Neural progenitor cell (in vitro differentiated cells): ENCODE results near the gene DHX29. TPM values are rescaled to one million over a fixed set of nuclear protein-coding genes. Genes with fewer than 3 reads are reported as not detected.

Source experiments
- DNase-seq: peaks from one replicate; pipeline ENCODE4 v3.0.0-alpha.2; 2016; ENCODE audit warnings: low spot score
- H2AFZ ChIP-seq: fragments of 200-600 bp; sonication (generic); replicated peaks from 2 replicates; pipeline ENCODE4 v1.6.1; 2016; ENCODE audit warnings: antibody characterized with exemption
- H3F3A ChIP-seq: fragments of 200-600 bp; sonication (generic); 2 replicates; pipeline ENCODE4 v1.6.1; 2016; ENCODE audit warnings: antibody characterized with exemption, low read depth
- H3K27ac ChIP-seq: fragments of 200-600 bp; sonication (generic); 2 replicates; pipeline ENCODE4 v1.5.1; 2016; ENCODE audit warnings: mild to moderate bottlenecking
- H3K27me3 ChIP-seq: fragments of 200-600 bp; sonication (generic); 2 replicates; pipeline ENCODE4 v1.6.1; 2016; ENCODE audit warnings: mild to moderate bottlenecking, moderate library complexity
- H3K36me3 ChIP-seq: fragments of 200-600 bp; sonication (generic); 2 replicates; pipeline ENCODE4 v1.5.1; 2016
- H3K4me1 ChIP-seq: fragments of 200-600 bp; sonication (generic); 2 replicates; pipeline ENCODE4 v1.6.1; 2016; ENCODE audit warnings: mixed run types
- H3K4me2 ChIP-seq: fragments of 200-600 bp; sonication (generic); 2 replicates; pipeline ENCODE4 v1.6.1; 2016
- H3K4me3 ChIP-seq: fragments of 200-600 bp; sonication (generic); 2 replicates; pipeline ENCODE4 v1.5.1; 2016
- H3K79me2 ChIP-seq: fragments of 200-600 bp; sonication (generic); 2 replicates; pipeline ENCODE4 v1.6.1; 2016; ENCODE audit warnings: low read depth
- H3K9ac ChIP-seq: fragments of 200-600 bp; sonication (generic); 2 replicates; pipeline ENCODE4 v1.6.1; 2016
- H3K9me3 ChIP-seq: fragments of 200-600 bp; sonication (generic); 2 replicates; pipeline ENCODE4 v1.5.1; 2016; ENCODE audit warnings: low read depth
- H4K20me1 ChIP-seq: fragments of 200-600 bp; sonication (generic); 2 replicates; pipeline ENCODE4 v1.6.1; 2016; ENCODE audit warnings: low read depth
- H3K27ac Mint-ChIP-seq: 3 replicates; pipeline ENCODE4 v1.8.0; 2021; ENCODE audit warnings: mixed read lengths
- H3K27me3 Mint-ChIP-seq: 2 replicates; pipeline ENCODE4 v1.8.0; 2022; ENCODE audit warnings: low read depth, mild to moderate bottlenecking, inconsistent platforms, moderate library complexity, mixed read lengths; ENCODE audit not compliant: insufficient read depth
- H3K36me3 Mint-ChIP-seq: 3 replicates; pipeline ENCODE4 v1.8.0; 2021; ENCODE audit warnings: mixed read lengths
- H3K4me1 Mint-ChIP-seq: 3 replicates; pipeline ENCODE4 v1.8.0; 2021; ENCODE audit warnings: mixed read lengths
- H3K4me3 Mint-ChIP-seq: 3 replicates; pipeline ENCODE4 v1.8.0; 2021; ENCODE audit warnings: mild to moderate bottlenecking, moderate library complexity, mixed read lengths
- H3K9me3 Mint-ChIP-seq: 3 replicates; pipeline ENCODE4 v1.8.0; 2020; ENCODE audit warnings: mixed read lengths
- CTCF ChIP-seq: fragments of 200-600 bp; sonication (generic); IDR thresholded peaks from 2 replicates; pipeline ENCODE4 v1.5.1; 2017; ENCODE audit warnings: antibody characterized with exemption, mild to moderate bottlenecking
- EZH2 ChIP-seq: fragments of 200-600 bp; sonication (generic); IDR thresholded peaks from 2 replicates; pipeline ENCODE4 v1.6.1; 2017; ENCODE audit warnings: antibody characterized with exemption, mild to moderate bottlenecking, moderate library complexity
- EZH2phosphoT487 ChIP-seq: fragments of 200-600 bp; sonication (generic); IDR thresholded peaks from 2 replicates; pipeline ENCODE4 v1.6.1; 2017; ENCODE audit warnings: antibody characterized with exemption
- total RNA-seq: library from RNA; depleted of rRNA; stranded (reverse); fragments of >200 nt; gene quantifications from 2 replicates; pipeline ENCODE4 v1.2.3, GENCODE V29; 2015; ENCODE audit warnings: low replicate concordance

The DHX29 gene
- total RNA-seq, 1 donor from 2014 or later = 44.0 TPM

GRCh38 chr5:55258339-55258738 is 49.2 kb downstream of the DHX29 start:
- H3K9me3 Mint-ChIP-seq = no peaks in the 10 kb centered on the region
- H3K4me1 Mint-ChIP-seq = no peaks in the 10 kb centered on the region

GRCh38 chr5:55254802-55255201 is 52.7 kb downstream of the DHX29 start:
- H3K9me3 ChIP-seq = no peaks in the 10 kb centered on the region
- no peak for DNase-seq
- no peak overlapping the region for H3K9ac ChIP-seq
- Mint-ChIP-seq H3K36me3 (peaks cover 11% of the 10 kb centered on the region), H3K27me3 (no peaks in the 10 kb centered on the region), H3K9me3 (no peaks in the 10 kb centered on the region), H3K4me1 (no peaks in the 10 kb centered on the region), H3K27ac (no peak overlapping the region), H3K4me3 (no peak overlapping the region)
- H2AFZ ChIP-seq = no peak overlapping the region
- TF ChIP-seq CTCF = no peak
- TF ChIP-seq EZH2 = no peak
- no peak for TF ChIP-seq EZH2phosphoT487
- no peaks in the 10 kb centered on the region for H3K27me3 ChIP-seq
- no peaks in the 10 kb centered on the region for H3F3A ChIP-seq
- no peaks in the 10 kb centered on the region for H4K20me1 ChIP-seq
- peaks cover 5% of the 10 kb centered on the region for H3K36me3 ChIP-seq
- no peak overlapping the region for H3K27ac ChIP-seq
- no peaks in the 10 kb centered on the region for H3K4me1 ChIP-seq
- no peak overlapping the region for H3K4me2 ChIP-seq
- no peak overlapping the region for H3K4me3 ChIP-seq
- H3K79me2 ChIP-seq = no peaks in the 10 kb centered on the region

More at GRCh38 chr5:55258339-55258738, 49.2 kb downstream of the DHX29 start:
- H3K27me3 ChIP-seq = no peaks in the 10 kb centered on the region
- no peak for TF ChIP-seq CTCF
- no peak for TF ChIP-seq EZH2phosphoT487
- TF ChIP-seq EZH2 = no peak
- no peaks in the 10 kb centered on the region for H4K20me1 ChIP-seq
- peaks cover 16% of the 10 kb centered on the region for H3K36me3 Mint-ChIP-seq
- H3K27me3 Mint-ChIP-seq = no peaks in the 10 kb centered on the region
- no peak overlapping the region for H3K4me3 Mint-ChIP-seq
- peaks cover 13% of the 10 kb centered on the region for H3K36me3 ChIP-seq
- H3F3A ChIP-seq = no peaks in the 10 kb centered on the region
- no peaks in the 10 kb centered on the region for H3K9me3 ChIP-seq
- no peak overlapping the region for H3K4me2 ChIP-seq
- no peaks in the 10 kb centered on the region for H3K4me1 ChIP-seq
- no peak overlapping the region for H2AFZ ChIP-seq
- no peak overlapping the region for H3K4me3 ChIP-seq
- no peak overlapping the region for H3K9ac ChIP-seq
- no peak overlapping the region for H3K27ac ChIP-seq
- no peak for DNase-seq
- H3K79me2 ChIP-seq = no peaks in the 10 kb centered on the region
- H3K27ac Mint-ChIP-seq = no peak overlapping the region

- Mint-ChIP-seq H3K36me3 (peaks cover 4% of the 10 kb centered on the region), H3K4me1 (no peaks in the 10 kb centered on the region), H3K9me3 (peaks cover 9% of the 10 kb centered on the region), H3K4me3 (no peak overlapping the region), H3K27me3 (peaks cover 7% of the 10 kb centered on the region), H3K27ac (no peak overlapping the region)
- Histone ChIP-seq H3K4me2 (no peak overlapping the region), H3K4me1 (no peaks in the 10 kb centered on the region), H3F3A (no peaks in the 10 kb centered on the region), H3K9ac (no peak overlapping the region), H3K9me3 (peaks cover 9% of the 10 kb centered on the region), H3K79me2 (no peaks in the 10 kb centered on the region), H2AFZ (no peak overlapping the region), H3K27ac (no peak overlapping the region), H3K36me3 (no peaks in the 10 kb centered on the region), H3K4me3 (no peak overlapping the region), H3K27me3 (no peaks in the 10 kb centered on the region), H4K20me1 (no peaks in the 10 kb centered on the region)
- no peak for TF ChIP-seq EZH2phosphoT487
- TF ChIP-seq CTCF = no peak
- no peak for TF ChIP-seq EZH2
- no peak for DNase-seq
These were observed 57.4 kb downstream of the DHX29 start for GRCh38 chr5:55250064-55250463.
